SK-N-SH (cell line): ENCODE results near the gene PHIP.

Source experiments
- CHD2 ChIP-seq: fragments of 150-350 bp; IDR thresholded peaks from 2 replicates; pipeline ENCODE4 v1.6.1; 2018; ENCODE audit warnings: low read length; ENCODE audit not compliant: partially characterized antibody
- EP300 ChIP-seq, 2 experiments: IDR thresholded peaks; 2 replicates each; pipeline versions ENCODE4 v1.4.0 to v1.6.1; 2012; ENCODE audit warnings: borderline replicate concordance in 1 of 2, low read depth in 1 of 2, low read length in 1 of 2
- FOXJ3 ChIP-seq: sonication (generic); formaldehyde crosslinking; IDR thresholded peaks from 2 replicates; pipeline ENCODE4 v1.5.1; 2020; ENCODE audit warnings: mild to moderate bottlenecking, missing genetic modification reagents
- RAD21 ChIP-seq: IDR thresholded peaks from 2 replicates; pipeline ENCODE4 v1.6.1; 2012; ENCODE audit warnings: mild to moderate bottlenecking, low read length
- SMC3 ChIP-seq: IDR thresholded peaks from 2 replicates; pipeline ENCODE4 v1.6.1; 2012; ENCODE audit warnings: low read depth, low read length, improper control_type of control experiment
- TAF1 ChIP-seq: IDR thresholded peaks from 2 replicates; pipeline ENCODE4 v1.6.1; 2012; ENCODE audit warnings: low read depth, mild to moderate bottlenecking, low read length, moderate library complexity, borderline replicate concordance
- TEAD4 ChIP-seq: IDR thresholded peaks from 2 replicates; pipeline ENCODE4 v1.4.0; 2012; ENCODE audit warnings: mild to moderate bottlenecking, borderline replicate concordance; ENCODE audit not compliant: insufficient read depth
- TF ChIP-seq, protein P1 (sequence below): fragments of 200-600 bp; sonication (generic); IDR thresholded peaks from 2 replicates; pipeline ENCODE4 v1.6.1; 2017; ENCODE audit warnings: antibody characterized with exemption, mild to moderate bottlenecking, moderate library complexity
- TF ChIP-seq, protein P2 (sequence below): fragments of 150-350 bp; IDR thresholded peaks from 2 replicates; pipeline ENCODE4 v1.6.1; 2017; ENCODE audit warnings: antibody characterized with exemption, low read length, low read depth, borderline replicate concordance
- TF ChIP-seq, protein P3 (sequence below): IDR thresholded peaks from 2 replicates; pipeline ENCODE4 v1.6.1; 2012; ENCODE audit warnings: mild to moderate bottlenecking, low read depth, low read length, moderate library complexity

DNA sequence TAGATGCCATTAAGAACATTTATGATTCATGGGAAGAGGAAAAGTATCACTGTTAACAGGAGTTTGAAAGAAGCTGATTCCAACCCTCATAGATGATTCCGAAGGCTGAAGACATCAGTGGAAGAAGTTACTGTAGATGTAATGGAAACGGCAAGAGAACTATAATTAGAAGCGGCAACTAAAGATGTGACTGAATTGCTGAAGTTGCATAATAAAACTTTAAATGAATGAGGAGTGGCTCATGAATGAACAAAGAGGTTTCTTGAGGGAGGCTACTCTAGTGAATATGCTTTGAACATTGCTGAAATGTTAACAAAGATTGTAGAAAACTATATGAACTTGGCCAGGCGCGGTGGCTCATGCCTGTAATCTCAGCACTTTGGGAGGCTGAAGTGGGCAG, 84.1 kb downstream of the PHIP start:
- TF ChIP-seq SMC3 (no peak), RAD21 (no peak), CHD2 (no peak), FOXJ3 (no peak), TAF1 (no peak), TEAD4 (no peak), EP300 (IDR thresholded peaks at IDR 0.05; ENCODE audit: borderline replicate concordance in 1 of 2, low read depth in 1 of 2, low read length in 1 of 2) (no peak)
- TF ChIP-seq, protein P1, sequence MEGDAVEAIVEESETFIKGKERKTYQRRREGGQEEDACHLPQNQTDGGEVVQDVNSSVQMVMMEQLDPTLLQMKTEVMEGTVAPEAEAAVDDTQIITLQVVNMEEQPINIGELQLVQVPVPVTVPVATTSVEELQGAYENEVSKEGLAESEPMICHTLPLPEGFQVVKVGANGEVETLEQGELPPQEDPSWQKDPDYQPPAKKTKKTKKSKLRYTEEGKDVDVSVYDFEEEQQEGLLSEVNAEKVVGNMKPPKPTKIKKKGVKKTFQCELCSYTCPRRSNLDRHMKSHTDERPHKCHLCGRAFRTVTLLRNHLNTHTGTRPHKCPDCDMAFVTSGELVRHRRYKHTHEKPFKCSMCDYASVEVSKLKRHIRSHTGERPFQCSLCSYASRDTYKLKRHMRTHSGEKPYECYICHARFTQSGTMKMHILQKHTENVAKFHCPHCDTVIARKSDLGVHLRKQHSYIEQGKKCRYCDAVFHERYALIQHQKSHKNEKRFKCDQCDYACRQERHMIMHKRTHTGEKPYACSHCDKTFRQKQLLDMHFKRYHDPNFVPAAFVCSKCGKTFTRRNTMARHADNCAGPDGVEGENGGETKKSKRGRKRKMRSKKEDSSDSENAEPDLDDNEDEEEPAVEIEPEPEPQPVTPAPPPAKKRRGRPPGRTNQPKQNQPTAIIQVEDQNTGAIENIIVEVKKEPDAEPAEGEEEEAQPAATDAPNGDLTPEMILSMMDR: no peak
- TF ChIP-seq, protein P2, sequence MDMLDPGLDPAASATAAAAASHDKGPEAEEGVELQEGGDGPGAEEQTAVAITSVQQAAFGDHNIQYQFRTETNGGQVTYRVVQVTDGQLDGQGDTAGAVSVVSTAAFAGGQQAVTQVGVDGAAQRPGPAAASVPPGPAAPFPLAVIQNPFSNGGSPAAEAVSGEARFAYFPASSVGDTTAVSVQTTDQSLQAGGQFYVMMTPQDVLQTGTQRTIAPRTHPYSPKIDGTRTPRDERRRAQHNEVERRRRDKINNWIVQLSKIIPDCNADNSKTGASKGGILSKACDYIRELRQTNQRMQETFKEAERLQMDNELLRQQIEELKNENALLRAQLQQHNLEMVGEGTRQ: no peak
- TF ChIP-seq, protein P3, sequence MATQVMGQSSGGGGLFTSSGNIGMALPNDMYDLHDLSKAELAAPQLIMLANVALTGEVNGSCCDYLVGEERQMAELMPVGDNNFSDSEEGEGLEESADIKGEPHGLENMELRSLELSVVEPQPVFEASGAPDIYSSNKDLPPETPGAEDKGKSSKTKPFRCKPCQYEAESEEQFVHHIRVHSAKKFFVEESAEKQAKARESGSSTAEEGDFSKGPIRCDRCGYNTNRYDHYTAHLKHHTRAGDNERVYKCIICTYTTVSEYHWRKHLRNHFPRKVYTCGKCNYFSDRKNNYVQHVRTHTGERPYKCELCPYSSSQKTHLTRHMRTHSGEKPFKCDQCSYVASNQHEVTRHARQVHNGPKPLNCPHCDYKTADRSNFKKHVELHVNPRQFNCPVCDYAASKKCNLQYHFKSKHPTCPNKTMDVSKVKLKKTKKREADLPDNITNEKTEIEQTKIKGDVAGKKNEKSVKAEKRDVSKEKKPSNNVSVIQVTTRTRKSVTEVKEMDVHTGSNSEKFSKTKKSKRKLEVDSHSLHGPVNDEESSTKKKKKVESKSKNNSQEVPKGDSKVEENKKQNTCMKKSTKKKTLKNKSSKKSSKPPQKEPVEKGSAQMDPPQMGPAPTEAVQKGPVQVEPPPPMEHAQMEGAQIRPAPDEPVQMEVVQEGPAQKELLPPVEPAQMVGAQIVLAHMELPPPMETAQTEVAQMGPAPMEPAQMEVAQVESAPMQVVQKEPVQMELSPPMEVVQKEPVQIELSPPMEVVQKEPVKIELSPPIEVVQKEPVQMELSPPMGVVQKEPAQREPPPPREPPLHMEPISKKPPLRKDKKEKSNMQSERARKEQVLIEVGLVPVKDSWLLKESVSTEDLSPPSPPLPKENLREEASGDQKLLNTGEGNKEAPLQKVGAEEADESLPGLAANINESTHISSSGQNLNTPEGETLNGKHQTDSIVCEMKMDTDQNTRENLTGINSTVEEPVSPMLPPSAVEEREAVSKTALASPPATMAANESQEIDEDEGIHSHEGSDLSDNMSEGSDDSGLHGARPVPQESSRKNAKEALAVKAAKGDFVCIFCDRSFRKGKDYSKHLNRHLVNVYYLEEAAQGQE: no peak
